Neural cell (in vitro differentiated cells): ENCODE data around the gene RPRD1B. TPM values are rescaled to one million over a fixed set of nuclear protein-coding genes. Genes with fewer than 3 reads are reported as not detected.

ENCODE experiments used
- H2AFZ ChIP-seq: fragments of 200-600, 300-800 bp; sonication (generic), shearing (Covaris generic); 2 replicates; pipeline ENCODE4 v1.6.0; 2014; ENCODE audit warnings: low read depth, mild to moderate bottlenecking, antibody characterized with exemption, low read length, moderate library complexity
- H3F3A ChIP-seq: fragments of 200-600 bp; shearing (Covaris generic); 2 replicates; pipeline ENCODE4 v1.6.1; 2016; ENCODE audit warnings: mild to moderate bottlenecking, moderate library complexity, mixed read lengths, antibody characterized with exemption, low read length; ENCODE audit not compliant: insufficient read depth, poor library complexity, severe bottlenecking
- H3K27ac ChIP-seq: fragments of 200-600, 300-800 bp; sonication (generic), shearing (Covaris generic); 2 replicates; pipeline ENCODE4 v1.5.1; 2014; ENCODE audit warnings: mild to moderate bottlenecking, low read length, moderate library complexity
- H3K27me3 ChIP-seq: fragments of 300-800, 200-600 bp; sonication (generic), shearing (Covaris generic); 2 replicates; pipeline ENCODE4 v1.6.0; 2014; ENCODE audit warnings: mild to moderate bottlenecking, low read depth, low read length, moderate library complexity; ENCODE audit not compliant: insufficient read depth
- H3K36me3 ChIP-seq: fragments of 300-800, 200-600 bp; sonication (generic), shearing (Covaris generic); 2 replicates; pipeline ENCODE4 v1.5.1; 2014; ENCODE audit warnings: mild to moderate bottlenecking, antibody characterized with exemption, low read length, moderate library complexity; ENCODE audit not compliant: insufficient read depth
- H3K4me2 ChIP-seq: fragments of 300-800, 200-600 bp; sonication (generic), shearing (Covaris generic); 2 replicates; pipeline ENCODE4 v1.6.0; 2014; ENCODE audit warnings: mild to moderate bottlenecking, low read length
- H3K4me3 ChIP-seq: fragments of 300-800, 200-600 bp; sonication (generic), shearing (Covaris generic); 2 replicates; pipeline ENCODE4 v1.5.1; 2014; ENCODE audit warnings: mild to moderate bottlenecking, low read length, moderate library complexity
- H3K79me2 ChIP-seq: fragments of 200-600 bp; shearing (Covaris generic); replicated peaks from 2 replicates; pipeline ENCODE4 v1.6.0; 2014; ENCODE audit warnings: mild to moderate bottlenecking, low read length, moderate library complexity; ENCODE audit not compliant: insufficient read depth
- H3K9ac ChIP-seq: fragments of 300-800, 200-600 bp; sonication (generic), shearing (Covaris generic); 2 replicates; pipeline ENCODE4 v1.6.1; 2016; ENCODE audit warnings: mild to moderate bottlenecking, low read length, mixed read lengths
- H3K9me2 ChIP-seq: fragments of 200-600 bp; shearing (Covaris generic); 2 replicates; pipeline ENCODE4 v1.6.1; 2016; ENCODE audit warnings: mild to moderate bottlenecking, low read length, mixed read lengths; ENCODE audit not compliant: insufficient read depth
- H3K9me3 ChIP-seq: fragments of 200-600, 300-800 bp; sonication (generic), shearing (Covaris generic); 2 replicates; pipeline ENCODE4 v1.6.1; 2016; ENCODE audit warnings: mild to moderate bottlenecking, mixed run types, low read length, moderate library complexity, mixed read lengths
- H4K20me1 ChIP-seq: fragments of 200-600 bp; shearing (Covaris generic); 2 replicates; pipeline ENCODE4 v1.6.1; 2016; ENCODE audit warnings: mild to moderate bottlenecking, mixed run types; ENCODE audit not compliant: insufficient read depth
- EP300 ChIP-seq: fragments of 450-650 bp; conservative IDR thresholded peaks from 2 replicates; pipeline ENCODE4 v1.6.1; 2014; ENCODE audit warnings: antibody characterized with exemption, mild to moderate bottlenecking, moderate library complexity; ENCODE audit not compliant: poor library complexity, severe bottlenecking
- EZH2 ChIP-seq: fragments of 200-600, 300-800 bp; shearing (Covaris generic), sonication (generic); IDR thresholded peaks from 2 replicates; pipeline ENCODE4 v1.6.1; 2014; ENCODE audit warnings: antibody characterized with exemption, low read length, borderline replicate concordance, mild to moderate bottlenecking; ENCODE audit not compliant: insufficient read depth, poor library complexity, severe bottlenecking
- MXI1 ChIP-seq: fragments of 450-650 bp; conservative IDR thresholded peaks from 2 replicates; pipeline ENCODE4 v1.6.1; 2014; ENCODE audit warnings: antibody characterized with exemption, mild to moderate bottlenecking; ENCODE audit not compliant: poor library complexity, severe bottlenecking
- POLR2AphosphoS5 ChIP-seq: IDR thresholded peaks from 2 replicates; pipeline ENCODE4 v1.6.1; 2012
- RAD21 ChIP-seq: fragments of 450-650 bp; conservative IDR thresholded peaks from 2 replicates; pipeline ENCODE4 v1.6.1; 2014; ENCODE audit warnings: antibody characterized with exemption, mild to moderate bottlenecking, moderate library complexity
- SMC3 ChIP-seq: fragments of 450-650 bp; conservative IDR thresholded peaks from 2 replicates; pipeline ENCODE4 v1.6.1; 2014; ENCODE audit warnings: antibody characterized with exemption, mild to moderate bottlenecking, moderate library complexity; ENCODE audit not compliant: poor library complexity
- TAF1 ChIP-seq: IDR thresholded peaks from 2 replicates; pipeline ENCODE4 v1.6.1; 2012; ENCODE audit warnings: low read depth
- polyA minus RNA-seq: library from RNA; depleted of rRNA, polyadenylated mRNA; stranded (reverse); fragments of >200 nt; gene quantifications from 2 replicates; pipeline ENCODE4 v1.2.3, GENCODE V29; 2014
- polyA plus RNA-seq: library from polyadenylated mRNA; depleted of rRNA; stranded (reverse); fragments of >200 nt; gene quantifications from 2 replicates; pipeline ENCODE4 v1.2.3, GENCODE V29; 2014
- TF ChIP-seq, protein P1 (sequence below): fragments of 450-650 bp; IDR thresholded peaks from 2 replicates; pipeline ENCODE4 v1.5.1; 2014; ENCODE audit warnings: antibody characterized with exemption, mild to moderate bottlenecking, moderate library complexity; ENCODE audit not compliant: poor library complexity, severe bottlenecking
- TF ChIP-seq, protein P2 (sequence below): IDR thresholded peaks from 2 replicates; pipeline ENCODE4 v1.6.1; 2012; ENCODE audit warnings: borderline replicate concordance

RPRD1B gene, protein sequence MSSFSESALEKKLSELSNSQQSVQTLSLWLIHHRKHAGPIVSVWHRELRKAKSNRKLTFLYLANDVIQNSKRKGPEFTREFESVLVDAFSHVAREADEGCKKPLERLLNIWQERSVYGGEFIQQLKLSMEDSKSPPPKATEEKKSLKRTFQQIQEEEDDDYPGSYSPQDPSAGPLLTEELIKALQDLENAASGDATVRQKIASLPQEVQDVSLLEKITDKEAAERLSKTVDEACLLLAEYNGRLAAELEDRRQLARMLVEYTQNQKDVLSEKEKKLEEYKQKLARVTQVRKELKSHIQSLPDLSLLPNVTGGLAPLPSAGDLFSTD
- polyA plus RNA-seq (22.1 and 23.4 TPM in 2 replicates), polyA minus RNA-seq (50.9 and 55.3 TPM in 2 replicates)

DNA sequence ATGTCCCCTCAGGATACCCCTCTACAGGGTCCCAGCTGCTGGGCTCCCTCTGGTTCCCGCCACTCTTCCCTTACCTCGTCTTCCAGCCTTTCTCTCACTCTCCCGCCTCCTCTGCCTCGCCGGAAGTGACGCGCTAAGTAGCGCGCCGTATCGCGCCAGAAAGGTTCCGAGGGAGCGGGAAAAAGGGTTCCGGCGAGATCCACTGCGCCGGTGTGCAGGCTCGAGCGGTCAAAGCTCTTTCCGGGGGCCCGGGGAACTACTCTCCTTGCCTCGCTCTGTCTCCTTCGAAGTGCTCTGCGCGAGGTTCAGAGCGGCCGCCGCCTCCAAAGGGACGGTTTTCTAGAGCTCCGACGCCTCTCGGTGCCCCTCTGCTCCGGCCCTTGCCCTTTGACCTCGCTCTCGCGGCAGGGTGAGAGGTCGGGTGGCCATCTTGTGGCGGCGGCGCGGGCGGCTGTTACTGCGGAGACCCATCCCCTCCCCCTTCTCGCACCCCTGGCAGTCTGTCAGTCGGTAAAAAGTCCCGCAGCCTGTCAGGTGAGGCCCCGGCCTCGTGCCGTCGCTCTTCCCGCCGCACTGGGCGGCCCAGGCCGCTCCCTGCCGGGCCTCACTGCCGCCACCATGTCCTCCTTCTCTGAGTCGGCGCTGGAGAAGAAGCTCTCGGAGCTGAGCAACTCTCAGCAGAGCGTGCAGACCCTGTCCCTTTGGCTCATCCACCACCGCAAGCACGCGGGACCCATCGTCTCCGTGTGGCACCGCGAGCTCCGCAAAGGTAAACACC lies at the start of gene RPRD1B, which contains the start of gene TTI1:
Gene RPRD1B, plus strand, starts transcription at position 417 of the 778 bp plus-strand sequence. Its CDS starts 202 bp downstream, at position 619.
Gene TTI1, minus strand, starts transcription at position 127 of the 778 bp plus-strand sequence. CDS start 19,640 bp downstream, outside the sequence.
- Histone ChIP-seq H3K27me3 (no peaks in the 10 kb centered on the region), H3K4me3 (peak within 1 kb of the TSS; percentile 87), H3K9me2 (no peaks in the 10 kb centered on the region), H3K9ac (peak within 1 kb of the TSS; percentile 90), H3K36me3 (no peaks in the 10 kb centered on the region), H3K4me2 (peak within 1 kb of the TSS; percentile 95), H3K79me2 (peaks cover 84% of the 10 kb centered on the region), H2AFZ (peak within 1 kb of the TSS; percentile 88), H4K20me1 (no peaks in the 10 kb centered on the region), H3F3A (no peaks in the 10 kb centered on the region), H3K9me3 (no peaks in the 10 kb centered on the region), H3K27ac (peak within 1 kb of the TSS; percentile 85)
- peak; percentile 100 for TF ChIP-seq MXI1
- TF ChIP-seq, protein P1, sequence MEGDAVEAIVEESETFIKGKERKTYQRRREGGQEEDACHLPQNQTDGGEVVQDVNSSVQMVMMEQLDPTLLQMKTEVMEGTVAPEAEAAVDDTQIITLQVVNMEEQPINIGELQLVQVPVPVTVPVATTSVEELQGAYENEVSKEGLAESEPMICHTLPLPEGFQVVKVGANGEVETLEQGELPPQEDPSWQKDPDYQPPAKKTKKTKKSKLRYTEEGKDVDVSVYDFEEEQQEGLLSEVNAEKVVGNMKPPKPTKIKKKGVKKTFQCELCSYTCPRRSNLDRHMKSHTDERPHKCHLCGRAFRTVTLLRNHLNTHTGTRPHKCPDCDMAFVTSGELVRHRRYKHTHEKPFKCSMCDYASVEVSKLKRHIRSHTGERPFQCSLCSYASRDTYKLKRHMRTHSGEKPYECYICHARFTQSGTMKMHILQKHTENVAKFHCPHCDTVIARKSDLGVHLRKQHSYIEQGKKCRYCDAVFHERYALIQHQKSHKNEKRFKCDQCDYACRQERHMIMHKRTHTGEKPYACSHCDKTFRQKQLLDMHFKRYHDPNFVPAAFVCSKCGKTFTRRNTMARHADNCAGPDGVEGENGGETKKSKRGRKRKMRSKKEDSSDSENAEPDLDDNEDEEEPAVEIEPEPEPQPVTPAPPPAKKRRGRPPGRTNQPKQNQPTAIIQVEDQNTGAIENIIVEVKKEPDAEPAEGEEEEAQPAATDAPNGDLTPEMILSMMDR = peak; percentile 18
- peak; percentile 71 for TF ChIP-seq POLR2AphosphoS5
- TF ChIP-seq EP300 = peak; percentile 33
- TF ChIP-seq EZH2 = no peak
- TF ChIP-seq TAF1 = no peak
- TF ChIP-seq SMC3 = peak; percentile 55
- TF ChIP-seq RAD21 = peak; percentile 38
- TF ChIP-seq, protein P2, sequence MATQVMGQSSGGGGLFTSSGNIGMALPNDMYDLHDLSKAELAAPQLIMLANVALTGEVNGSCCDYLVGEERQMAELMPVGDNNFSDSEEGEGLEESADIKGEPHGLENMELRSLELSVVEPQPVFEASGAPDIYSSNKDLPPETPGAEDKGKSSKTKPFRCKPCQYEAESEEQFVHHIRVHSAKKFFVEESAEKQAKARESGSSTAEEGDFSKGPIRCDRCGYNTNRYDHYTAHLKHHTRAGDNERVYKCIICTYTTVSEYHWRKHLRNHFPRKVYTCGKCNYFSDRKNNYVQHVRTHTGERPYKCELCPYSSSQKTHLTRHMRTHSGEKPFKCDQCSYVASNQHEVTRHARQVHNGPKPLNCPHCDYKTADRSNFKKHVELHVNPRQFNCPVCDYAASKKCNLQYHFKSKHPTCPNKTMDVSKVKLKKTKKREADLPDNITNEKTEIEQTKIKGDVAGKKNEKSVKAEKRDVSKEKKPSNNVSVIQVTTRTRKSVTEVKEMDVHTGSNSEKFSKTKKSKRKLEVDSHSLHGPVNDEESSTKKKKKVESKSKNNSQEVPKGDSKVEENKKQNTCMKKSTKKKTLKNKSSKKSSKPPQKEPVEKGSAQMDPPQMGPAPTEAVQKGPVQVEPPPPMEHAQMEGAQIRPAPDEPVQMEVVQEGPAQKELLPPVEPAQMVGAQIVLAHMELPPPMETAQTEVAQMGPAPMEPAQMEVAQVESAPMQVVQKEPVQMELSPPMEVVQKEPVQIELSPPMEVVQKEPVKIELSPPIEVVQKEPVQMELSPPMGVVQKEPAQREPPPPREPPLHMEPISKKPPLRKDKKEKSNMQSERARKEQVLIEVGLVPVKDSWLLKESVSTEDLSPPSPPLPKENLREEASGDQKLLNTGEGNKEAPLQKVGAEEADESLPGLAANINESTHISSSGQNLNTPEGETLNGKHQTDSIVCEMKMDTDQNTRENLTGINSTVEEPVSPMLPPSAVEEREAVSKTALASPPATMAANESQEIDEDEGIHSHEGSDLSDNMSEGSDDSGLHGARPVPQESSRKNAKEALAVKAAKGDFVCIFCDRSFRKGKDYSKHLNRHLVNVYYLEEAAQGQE = peak; percentile 73

DNA sequence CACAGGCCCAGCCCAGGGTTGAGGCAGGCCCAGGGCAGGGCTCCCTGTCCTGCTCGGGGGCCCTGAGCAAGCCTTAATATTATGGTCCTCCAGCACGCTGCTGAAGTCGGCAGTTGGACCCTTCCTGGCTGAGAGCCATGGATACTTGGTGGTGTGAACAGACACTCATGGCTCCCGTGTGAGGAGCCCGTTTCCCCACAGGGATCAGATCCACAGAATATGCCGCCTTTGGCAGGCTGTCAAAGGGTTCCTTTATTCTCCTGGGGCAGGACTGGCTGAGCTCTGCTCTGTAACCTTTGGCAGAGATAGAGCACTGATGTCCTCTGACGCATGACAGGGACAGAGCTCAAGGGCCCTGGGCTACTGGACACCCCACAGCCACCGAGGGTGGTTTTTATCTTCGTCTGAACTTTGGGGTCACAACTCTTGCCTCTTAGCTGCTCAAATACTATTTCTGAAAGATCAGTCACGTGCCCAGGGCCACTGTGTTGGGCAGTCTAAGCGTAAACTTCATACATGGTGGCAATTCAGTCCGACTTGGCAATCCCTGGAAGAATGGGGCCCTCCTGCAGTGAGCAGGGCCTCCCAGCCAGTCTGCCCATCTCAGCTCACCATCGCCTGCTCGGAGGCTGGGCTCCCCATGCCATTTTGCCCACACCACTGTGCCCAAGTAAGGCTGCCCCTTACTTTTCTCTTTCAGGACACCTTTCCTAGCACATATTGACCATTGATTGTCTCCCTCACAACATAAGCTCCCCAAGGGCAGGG lies 49.3 kb upstream of the RPRD1B start:
- TF ChIP-seq POLR2AphosphoS5 (no peak), MXI1 (no peak), EZH2 (no peak), RAD21 (no peak), TAF1 (no peak), SMC3 (no peak), EP300 (no peak)
- TF ChIP-seq, protein P2 = no peak
- TF ChIP-seq, protein P1 = no peak
- H3K9ac ChIP-seq = no peak overlapping the region
- no peaks in the 10 kb centered on the region for H3K27me3 ChIP-seq
- no peaks in the 10 kb centered on the region for H3F3A ChIP-seq
- H2AFZ ChIP-seq = no peak overlapping the region
- H3K9me2 ChIP-seq = no peaks in the 10 kb centered on the region
- no peaks in the 10 kb centered on the region for H3K79me2 ChIP-seq
- no peaks in the 10 kb centered on the region for H4K20me1 ChIP-seq
- no peak overlapping the region for H3K27ac ChIP-seq
- no peak overlapping the region for H3K4me3 ChIP-seq
- H3K4me2 ChIP-seq = no peak overlapping the region
- no peaks in the 10 kb centered on the region for H3K9me3 ChIP-seq
- no peaks in the 10 kb centered on the region for H3K36me3 ChIP-seq
